Measurements from ENCODE around the gene ITGB1BP1. TPM values are rescaled to one million over a fixed set of nuclear protein-coding genes. Genes with fewer than 3 reads are reported as not detected.

ITGB1BP1 gene
- polyA plus RNA-seq, 1 of the 3 experiments (the other 2 are of a cell fraction), result 56.6 TPM

DNA sequence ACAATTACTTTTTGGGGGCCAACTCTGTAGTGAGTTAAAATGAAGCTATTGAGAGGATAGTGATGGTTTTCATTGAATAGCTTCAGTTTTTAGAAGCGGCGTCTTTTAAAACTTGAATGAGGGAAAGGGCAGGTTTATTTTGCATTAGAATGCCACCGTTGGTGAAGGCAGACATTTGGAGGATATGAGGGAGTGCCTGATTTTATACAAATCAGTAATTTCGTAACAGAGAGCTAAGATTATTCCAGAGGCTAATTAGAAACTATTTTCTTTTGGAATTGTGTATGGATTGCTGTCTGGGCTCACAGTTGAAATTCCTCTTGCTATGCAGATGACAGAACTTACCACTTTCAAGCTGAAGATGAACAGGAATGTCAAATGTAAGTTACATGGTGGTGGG is 67.6 kb downstream of the ITGB1BP1 start (continued):
- TF ChIP-seq, protein P1, sequence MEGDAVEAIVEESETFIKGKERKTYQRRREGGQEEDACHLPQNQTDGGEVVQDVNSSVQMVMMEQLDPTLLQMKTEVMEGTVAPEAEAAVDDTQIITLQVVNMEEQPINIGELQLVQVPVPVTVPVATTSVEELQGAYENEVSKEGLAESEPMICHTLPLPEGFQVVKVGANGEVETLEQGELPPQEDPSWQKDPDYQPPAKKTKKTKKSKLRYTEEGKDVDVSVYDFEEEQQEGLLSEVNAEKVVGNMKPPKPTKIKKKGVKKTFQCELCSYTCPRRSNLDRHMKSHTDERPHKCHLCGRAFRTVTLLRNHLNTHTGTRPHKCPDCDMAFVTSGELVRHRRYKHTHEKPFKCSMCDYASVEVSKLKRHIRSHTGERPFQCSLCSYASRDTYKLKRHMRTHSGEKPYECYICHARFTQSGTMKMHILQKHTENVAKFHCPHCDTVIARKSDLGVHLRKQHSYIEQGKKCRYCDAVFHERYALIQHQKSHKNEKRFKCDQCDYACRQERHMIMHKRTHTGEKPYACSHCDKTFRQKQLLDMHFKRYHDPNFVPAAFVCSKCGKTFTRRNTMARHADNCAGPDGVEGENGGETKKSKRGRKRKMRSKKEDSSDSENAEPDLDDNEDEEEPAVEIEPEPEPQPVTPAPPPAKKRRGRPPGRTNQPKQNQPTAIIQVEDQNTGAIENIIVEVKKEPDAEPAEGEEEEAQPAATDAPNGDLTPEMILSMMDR (IDR thresholded peaks at IDR 0.05), result no peak

DNA sequence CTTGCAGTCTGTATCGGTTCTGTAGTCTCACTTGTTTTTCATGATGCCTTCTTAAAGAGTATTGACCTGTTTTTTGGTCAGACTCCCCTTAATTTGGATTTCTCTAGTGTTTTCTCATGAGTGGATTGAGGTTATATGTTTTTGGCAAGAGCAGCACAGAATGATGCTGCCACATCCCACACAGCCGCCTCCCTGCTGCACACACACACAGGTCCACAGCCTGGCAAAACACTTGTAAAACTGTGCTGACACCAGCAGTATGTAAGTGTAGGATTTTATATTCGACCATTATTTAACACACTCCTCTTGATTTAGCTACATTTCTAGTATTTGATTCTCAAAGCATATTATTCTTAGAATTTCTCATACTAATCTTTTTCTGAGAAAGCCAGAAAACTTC is 68.1 kb downstream of the ITGB1BP1 start:
- Histone ChIP-seq H2AFZ (ENCODE audit: low read depth) (no peak overlapping the region), H3K9ac (no peak overlapping the region), H3K36me3 (replicated peaks in 1 of 2; ENCODE audit: control insufficient read depth in 1 of 2, insufficient read depth in 2 of 2, low read length in 1 of 2) (peaks cover 89 to 94% of the 10 kb centered on the region in 2 experiments), H3K4me1 (ENCODE audit: control insufficient read depth in 1 of 2, insufficient read depth in 2 of 2, low read depth in 1 of 2, low read length in 1 of 2) (no peaks in the 10 kb centered on the region; a peak in 1 of 4 replicates), H3K27ac (ENCODE audit: low read depth in 2 of 2, low read length in 1 of 2) (no peak overlapping the region), H3K27me3 (ENCODE audit: insufficient read depth) (no peaks in the 10 kb centered on the region), H3K79me2 (ENCODE audit: insufficient read depth) (peaks cover 3% of the 10 kb centered on the region; the same call in 1 of the 2 replicates), H3K4me2 (no peak overlapping the region), H3F3A (replicated peaks; ENCODE audit: insufficient read depth) (peaks cover 13% of the 10 kb centered on the region), H3K9me3 (no peaks in the 10 kb centered on the region), H4K20me1 (ENCODE audit: insufficient read depth) (no peaks in the 10 kb centered on the region), H3K4me3 (ENCODE audit: low read depth in 2 of 2, low read length in 1 of 2) (no peak overlapping the region), H3K9me2 (no peaks in the 10 kb centered on the region)
- POLR2A ChIA-PET, result no interaction called here
- DNase-seq, result no peak
- CTCF ChIA-PET, result interaction anchor here (1.2 to 4.2 kb wide), 6 partner anchors 11 to 216 kb away, joined by 3 to 18 read pairs (median 4); no protein-coding TSS in a partner anchor
- TF ChIP-seq EP300 (IDR thresholded peaks at IDR 0.05; ENCODE audit: borderline replicate concordance in 1 of 2, low read depth in 1 of 2, low read length in 1 of 2), result no peak
- TF ChIP-seq, protein P2, sequence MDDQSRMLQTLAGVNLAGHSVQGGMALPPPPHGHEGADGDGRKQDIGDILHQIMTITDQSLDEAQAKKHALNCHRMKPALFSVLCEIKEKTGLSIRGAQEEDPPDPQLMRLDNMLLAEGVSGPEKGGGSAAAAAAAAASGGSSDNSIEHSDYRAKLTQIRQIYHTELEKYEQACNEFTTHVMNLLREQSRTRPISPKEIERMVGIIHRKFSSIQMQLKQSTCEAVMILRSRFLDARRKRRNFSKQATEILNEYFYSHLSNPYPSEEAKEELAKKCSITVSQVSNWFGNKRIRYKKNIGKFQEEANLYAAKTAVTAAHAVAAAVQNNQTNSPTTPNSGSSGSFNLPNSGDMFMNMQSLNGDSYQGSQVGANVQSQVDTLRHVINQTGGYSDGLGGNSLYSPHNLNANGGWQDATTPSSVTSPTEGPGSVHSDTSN (IDR thresholded peaks at IDR 0.05), result no peak
- TF ChIP-seq TEAD4 (IDR thresholded peaks at IDR 0.05; ENCODE audit: borderline replicate concordance, insufficient read depth), result no peak
- no peak for TF ChIP-seq TCF12 (IDR thresholded peaks at IDR 0.05)
- TF ChIP-seq RAD21 (IDR thresholded peaks at IDR 0.05; ENCODE audit: low read length), result no peak
- TF ChIP-seq NRF1 (IDR thresholded peaks at IDR 0.05; ENCODE audit: low read depth, low read length), result no peak
- TF ChIP-seq, protein P1 (IDR thresholded peaks at IDR 0.05), result no peak
- no peak for TF ChIP-seq GABPA (IDR thresholded peaks at IDR 0.05; ENCODE audit: low read depth)
- TF ChIP-seq GATA2 (CRISPR knock-in tag; IDR thresholded peaks at IDR 0.05), result no peak
- no peak for TF ChIP-seq RXRA (IDR thresholded peaks at IDR 0.05; ENCODE audit: borderline replicate concordance, low read depth)
- TF ChIP-seq FOXJ3 (CRISPR knock-in tag; IDR thresholded peaks at IDR 0.05), result no peak
- TF ChIP-seq, protein P3, sequence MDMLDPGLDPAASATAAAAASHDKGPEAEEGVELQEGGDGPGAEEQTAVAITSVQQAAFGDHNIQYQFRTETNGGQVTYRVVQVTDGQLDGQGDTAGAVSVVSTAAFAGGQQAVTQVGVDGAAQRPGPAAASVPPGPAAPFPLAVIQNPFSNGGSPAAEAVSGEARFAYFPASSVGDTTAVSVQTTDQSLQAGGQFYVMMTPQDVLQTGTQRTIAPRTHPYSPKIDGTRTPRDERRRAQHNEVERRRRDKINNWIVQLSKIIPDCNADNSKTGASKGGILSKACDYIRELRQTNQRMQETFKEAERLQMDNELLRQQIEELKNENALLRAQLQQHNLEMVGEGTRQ (IDR thresholded peaks at IDR 0.05; ENCODE audit: borderline replicate concordance, low read depth, low read length), result no peak
- TF ChIP-seq CHD2 (IDR thresholded peaks at IDR 0.05; ENCODE audit: low read length, partially characterized antibody), result no peak
- WGBS (ENCODE audit: low lambda C conversion rate), result 96% methylated on average over 3 of the region's 3 CpGs

All from SK-N-SH (cell line).